GM23248 (cell line): ENCODE data around the gene CPNE2.

Source experiments
- EZH2 ChIP-seq: fragments of 200-600 bp; sonication (generic); IDR thresholded peaks from 2 replicates; pipeline ENCODE4 v1.6.1; 2018; ENCODE audit warnings: antibody characterized with exemption, mild to moderate bottlenecking; ENCODE audit not compliant: insufficient read depth, poor library complexity, severe bottlenecking
- EZH2phosphoT487 ChIP-seq: fragments of 200-600 bp; sonication (generic); IDR thresholded peaks from 2 replicates; pipeline ENCODE4 v1.6.1; 2018; ENCODE audit warnings: antibody characterized with exemption, moderate library complexity, mild to moderate bottlenecking, low read depth; ENCODE audit not compliant: insufficient read depth

DNA sequence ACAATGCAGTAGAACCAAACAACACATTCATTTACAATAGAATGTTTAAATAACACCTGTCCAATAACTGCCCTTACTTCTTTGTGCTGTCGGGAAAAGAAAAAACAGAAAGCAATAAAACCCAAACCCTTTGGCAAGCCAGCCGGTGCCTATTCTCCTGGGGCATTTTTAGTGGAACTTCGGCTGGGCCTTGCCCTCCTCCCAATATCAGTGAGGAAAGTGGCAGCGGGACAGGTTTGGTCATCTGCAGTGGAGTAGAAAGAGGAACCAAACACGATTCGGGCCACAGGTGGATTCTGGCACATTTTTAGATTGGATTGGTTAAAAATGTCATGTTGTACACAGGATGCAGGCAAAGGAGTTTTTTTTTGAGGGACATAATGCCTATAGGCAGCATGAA is 61.5 kb downstream of the CPNE2 start:
- no peak for TF ChIP-seq EZH2
- no peak for TF ChIP-seq EZH2phosphoT487
